ENCODE results near the gene C12orf42.
"Not testable (repeated sequence)": the region's sequence is repeated elsewhere in the genome, so short reads cannot be mapped to it uniquely, and the experiment has no call there.

Gene C12orf42

DNA sequence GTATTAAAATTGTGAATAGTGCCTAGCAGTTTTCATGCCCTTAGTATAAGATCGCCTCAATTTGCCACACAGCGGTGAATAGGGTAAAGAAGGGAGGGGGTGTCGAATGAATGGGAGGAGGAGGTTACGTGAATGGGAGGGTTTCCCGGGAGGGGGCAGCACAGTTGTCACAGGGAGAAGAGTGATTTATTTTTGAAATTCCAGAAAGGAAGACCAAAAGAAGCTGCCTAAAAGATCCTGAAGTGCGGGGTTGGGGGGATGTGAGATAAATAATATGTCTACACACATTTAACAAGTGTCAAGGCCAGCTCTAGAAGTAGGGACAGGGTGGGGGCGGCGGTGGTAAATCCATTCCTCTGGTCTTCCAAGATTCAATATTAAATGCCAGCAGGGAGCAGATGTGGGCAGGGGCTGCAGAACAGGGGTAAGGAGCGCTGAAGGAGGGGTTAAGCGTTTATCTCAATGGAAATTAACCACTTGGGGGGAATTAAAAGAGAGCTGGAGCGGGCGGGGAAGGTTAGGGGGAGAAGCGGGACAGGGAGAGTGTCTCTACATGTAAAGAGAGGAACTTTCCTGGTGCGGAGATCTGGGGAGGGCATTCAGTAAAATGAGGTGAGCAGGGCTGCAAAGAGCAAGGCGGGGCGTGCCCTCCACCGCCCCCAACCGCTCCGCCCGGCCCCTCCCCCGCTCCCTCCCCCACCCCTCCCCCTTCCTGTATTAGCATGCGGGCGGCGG is 867 bp downstream of the C12orf42 start:
- DNase-seq (ENCODE audit: low spot score) = no peak

GRCh38 chr12:103494051-103494733 is 1.6 kb downstream of the C12orf42 start:
- no peak for DNase-seq (ENCODE audit: low spot score)

- no peak for DNase-seq (ENCODE audit: low spot score)
Measured at GRCh38 chr12:103493199-103493598, 2.6 kb downstream of the C12orf42 start.

DNA sequence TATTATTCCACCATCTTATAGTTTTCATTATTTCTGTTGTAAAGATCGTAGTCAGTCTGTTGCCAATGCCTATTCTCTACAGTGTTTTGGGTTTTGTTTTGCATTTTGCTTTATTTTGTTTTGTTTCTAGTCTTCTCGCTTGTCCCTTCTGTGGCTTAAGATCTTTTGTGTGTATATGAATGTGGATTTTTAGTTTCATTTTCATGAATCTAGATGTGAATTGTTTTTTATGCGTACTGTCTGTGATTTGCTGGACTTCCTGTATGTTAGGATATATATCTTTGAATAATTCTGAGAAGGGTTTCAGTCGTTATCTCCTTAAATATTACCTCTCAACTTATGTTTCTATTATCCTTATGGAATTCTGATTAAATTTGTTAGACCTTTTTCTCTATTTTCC is 13.4 kb downstream of the C12orf42 start:
- DNase-seq (ENCODE audit: low spot score) = no peak

DNA sequence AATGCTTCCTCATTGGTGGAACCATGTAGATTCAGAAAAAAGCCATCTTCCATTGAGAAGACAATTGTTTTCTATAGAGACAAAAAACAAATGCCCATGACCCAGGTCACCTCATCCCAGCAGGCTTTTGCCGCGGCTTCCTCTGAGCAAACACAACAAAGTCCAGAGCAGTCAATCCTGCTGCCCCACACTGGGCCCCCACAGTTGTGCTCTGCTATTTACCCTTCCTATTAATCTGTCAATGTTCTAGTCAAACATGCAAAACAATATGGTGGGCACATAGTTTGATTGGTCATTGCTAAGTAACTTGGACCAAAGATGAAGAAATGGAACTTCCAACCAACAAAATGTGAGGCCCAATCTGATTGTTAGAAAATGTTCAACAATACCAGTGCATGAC is 20.7 kb downstream of the C12orf42 start:
- no peak for DNase-seq (ENCODE audit: low spot score)

- DNase-seq (ENCODE audit: low spot score) = no peak
Measured at GRCh38 chr12:103470664-103471063, 25.1 kb downstream of the C12orf42 start.

DNA sequence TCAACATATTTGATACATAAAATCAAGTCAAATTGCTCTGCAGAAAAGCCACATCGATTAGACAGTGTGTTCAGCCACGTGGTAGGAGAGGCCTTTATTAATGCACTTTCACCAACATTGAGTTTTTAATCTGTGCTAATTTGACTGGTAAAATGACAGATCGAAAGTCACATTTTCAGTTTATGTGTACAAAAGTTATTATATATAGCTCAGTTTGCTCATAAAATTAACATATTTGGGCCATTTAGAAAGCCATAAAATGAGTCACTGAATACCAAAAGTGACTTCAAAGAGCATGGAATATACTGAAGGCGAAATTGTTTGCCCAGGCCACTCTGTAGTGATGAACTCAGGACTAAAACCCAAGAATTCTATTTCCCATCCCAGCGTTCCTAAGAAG is 26.0 kb downstream of the C12orf42 start:
- no peak for DNase-seq (ENCODE audit: low spot score)

GRCh38 chr12:103468837-103469236 is 26.9 kb downstream of the C12orf42 start:
- DNase-seq (ENCODE audit: low spot score) = no peak

- DNase-seq (ENCODE audit: low spot score) = no peak
Measured at GRCh38 chr12:103462675-103463074, 33.1 kb downstream of the C12orf42 start.

DNA sequence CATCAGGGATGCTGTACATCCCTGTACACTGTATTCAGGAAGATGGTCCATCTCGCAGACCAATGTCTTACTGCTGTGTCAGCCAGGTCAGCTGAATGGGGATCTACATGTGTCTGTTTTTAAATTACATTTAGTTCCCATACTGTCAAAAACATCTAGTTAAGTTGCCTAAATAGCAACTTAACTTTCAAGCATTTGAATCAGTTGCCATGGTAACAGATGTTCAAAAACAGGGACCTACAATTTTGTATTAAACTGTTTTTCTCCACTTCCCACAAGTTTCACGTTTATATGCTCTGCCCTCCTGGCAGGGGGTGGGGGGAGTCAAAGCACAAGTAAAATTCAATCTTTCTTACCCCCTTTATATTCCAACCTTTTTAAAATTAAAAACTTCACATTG is 38.3 kb downstream of the C12orf42 start:
- no peak for DNase-seq (ENCODE audit: low spot score)

GRCh38 chr12:103456006-103456405 is 39.8 kb downstream of the C12orf42 start:
- DNase-seq (ENCODE audit: low spot score) = no peak

GRCh38 chr12:103455020-103455763 is 40.6 kb downstream of the C12orf42 start:
- DNase-seq (ENCODE audit: low spot score) = peak; percentile 18

GRCh38 chr12:103444983-103445382 is 50.8 kb downstream of the C12orf42 start:
- no peak for DNase-seq (ENCODE audit: low spot score)

- DNase-seq (ENCODE audit: low spot score) = no peak
Measured at GRCh38 chr12:103442822-103443221, 52.9 kb downstream of the C12orf42 start.

GRCh38 chr12:103442182-103442555 is 53.6 kb downstream of the C12orf42 start:
- DNase-seq (ENCODE audit: low spot score) = no peak

DNA sequence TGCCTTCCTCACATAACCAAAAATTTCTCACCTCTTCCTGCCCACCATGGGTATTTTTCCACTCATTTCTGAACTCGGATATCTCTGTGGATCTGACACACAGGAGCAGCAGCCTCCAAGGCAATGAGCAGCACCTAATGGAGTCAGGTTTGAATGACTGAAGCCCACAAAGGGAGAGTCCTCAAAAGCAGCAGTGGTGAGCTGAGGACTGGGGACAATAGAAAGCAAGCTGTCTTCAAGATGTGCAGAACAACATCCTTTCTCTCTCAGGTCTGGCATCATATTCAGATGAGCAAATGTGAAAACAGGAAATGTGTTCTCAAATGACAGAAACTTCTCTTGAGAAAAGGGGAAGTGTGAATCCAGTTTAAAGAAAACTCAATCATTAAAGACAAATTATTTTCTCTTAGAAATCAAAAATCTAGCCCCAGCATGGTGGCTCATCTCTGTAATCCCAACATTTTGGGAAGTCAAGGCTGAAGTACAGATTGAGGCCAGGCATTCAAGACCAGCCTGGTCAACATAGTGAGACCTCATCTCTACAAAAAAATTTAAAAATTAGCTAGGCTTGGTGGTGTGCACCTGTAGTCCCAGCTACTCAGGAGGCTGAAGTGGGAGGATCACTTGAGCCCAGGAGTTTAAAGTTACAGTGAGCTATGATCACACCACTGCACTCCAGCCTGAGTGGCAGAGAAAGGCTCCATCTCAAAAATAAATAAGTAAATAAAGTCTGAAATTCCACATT is 54.2 kb downstream of the C12orf42 start:
- DNase-seq (ENCODE audit: low spot score) = peak; percentile 36

DNA sequence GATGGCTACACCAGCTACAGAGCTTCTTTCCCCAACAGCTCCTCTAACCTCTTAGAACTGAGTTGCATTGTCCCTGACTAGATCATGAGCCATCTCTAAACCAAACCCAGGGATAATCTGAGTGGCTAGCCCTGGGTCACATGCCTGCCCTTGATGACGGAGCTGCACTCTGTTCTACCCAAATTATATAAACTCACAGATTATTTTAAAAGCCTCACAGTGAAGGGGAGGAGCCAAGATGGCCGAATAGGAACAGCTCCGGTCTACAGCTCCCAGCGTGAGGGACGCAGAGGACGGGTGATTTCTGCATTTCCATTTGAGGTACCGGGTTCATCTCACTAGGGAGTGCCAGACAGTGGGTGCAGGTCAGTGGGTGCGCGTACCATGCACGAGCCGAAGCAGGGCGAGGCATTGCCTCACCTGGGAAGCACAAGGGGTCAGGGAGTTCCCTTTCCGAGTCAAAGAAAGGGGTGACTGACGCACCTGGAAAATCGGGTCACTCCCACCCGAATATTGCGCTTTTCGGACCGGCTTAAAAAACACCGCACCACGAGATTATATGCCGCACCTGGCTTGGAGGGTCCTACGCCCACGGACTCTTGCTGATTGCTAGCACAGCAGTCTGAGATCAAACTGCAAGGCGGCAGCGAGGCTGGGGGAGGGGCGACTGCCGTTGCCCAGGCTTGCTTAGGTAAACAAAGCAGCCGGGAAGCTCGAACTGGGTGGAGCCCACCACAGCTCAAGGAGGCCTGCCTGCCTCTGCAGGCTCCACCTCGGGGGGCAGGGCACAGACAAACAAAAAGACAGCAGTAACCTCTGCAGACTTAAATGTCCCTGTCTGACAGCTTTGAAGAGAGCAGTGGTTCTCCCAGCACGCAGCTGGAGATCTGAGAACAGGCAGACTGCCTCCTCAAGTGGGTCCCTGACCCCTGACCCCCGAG is 61.3 kb downstream of the C12orf42 start:
- DNase-seq (ENCODE audit: low spot score) = peak; percentile 41

- no peak for DNase-seq (ENCODE audit: low spot score)
Measured at GRCh38 chr12:103431950-103432349, 63.8 kb downstream of the C12orf42 start.

DNA sequence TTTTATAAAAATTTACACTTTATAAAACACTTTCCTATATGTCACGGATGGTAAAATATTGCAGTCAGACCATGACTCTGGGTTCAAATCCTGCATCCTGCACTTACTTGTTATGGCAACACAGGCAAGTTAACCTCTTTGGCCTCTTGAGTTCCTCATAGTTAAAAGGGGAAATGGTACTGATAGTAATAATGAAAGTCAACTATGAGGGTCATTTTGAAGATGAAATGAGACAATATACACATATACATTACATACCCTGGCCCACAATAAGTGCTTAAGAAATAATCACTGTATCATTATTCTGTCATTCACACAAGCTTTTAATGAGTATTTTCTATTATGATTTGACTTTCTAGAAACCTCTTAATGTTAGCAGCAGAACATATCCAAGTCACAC is 64.4 kb downstream of the C12orf42 start:
- DNase-seq (ENCODE audit: low spot score) = no peak

DNA sequence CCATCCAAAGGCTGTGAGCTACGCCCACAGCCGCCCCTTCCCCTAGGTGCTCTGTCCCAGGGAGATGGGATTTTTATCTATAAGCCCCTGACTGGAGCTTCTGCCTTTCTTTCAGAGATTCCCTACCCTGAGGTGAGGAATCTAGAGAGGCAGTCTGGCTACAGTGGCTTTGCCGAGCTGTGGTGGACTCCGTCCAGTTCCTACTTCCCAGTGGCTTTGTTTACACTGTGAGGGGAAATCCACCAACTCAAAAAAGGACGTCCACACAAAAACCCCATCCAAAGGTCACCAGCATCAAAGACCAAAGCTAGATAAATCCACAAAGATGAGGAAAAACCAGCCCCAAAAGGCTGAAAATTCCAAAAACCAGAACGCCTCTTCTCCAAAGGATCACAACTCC is 70.1 kb downstream of the C12orf42 start:
- not testable (repeated sequence) for DNase-seq (ENCODE audit: low spot score)
